GM18907 (cell line): ENCODE measurements around the gene RDH5.
"Not testable (repeated sequence)": the region's sequence is repeated elsewhere in the genome, so short reads cannot be mapped to it uniquely, and the experiment has no call there.

Source experiments
- ATAC-seq: cut with Tn5 transposase; IDR thresholded peaks from one replicate; pipeline ENCODE4 v1.9.1; 2021; ENCODE audit warnings: mild to moderate bottlenecking, moderate library complexity; ENCODE audit not compliant: unreplicated experiment

RDH5 gene

GRCh38 chr12:55743406-55744339, 23.5 kb downstream of the RDH5 start:
- peak; percentile 50 for ATAC-seq

- no peak for ATAC-seq
These were observed 24.3 kb downstream of the RDH5 start for GRCh38 chr12:55744340-55745030.

GRCh38 chr12:55745361-55746173, 25.4 kb downstream of the RDH5 start:
- ATAC-seq = no peak

GRCh38 chr12:55746174-55746912, 26.1 kb downstream of the RDH5 start:
- no peak for ATAC-seq

GRCh38 chr12:55746913-55747231, 26.7 kb downstream of the RDH5 start:
- no peak for ATAC-seq

- no peak for ATAC-seq
These were observed 28.2 kb downstream of the RDH5 start for GRCh38 chr12:55748230-55748993.

- no peak for ATAC-seq
These were observed 35.1 kb downstream of the RDH5 start for GRCh38 chr12:55755246-55755645.

GRCh38 chr12:55757701-55758100, 37.5 kb downstream of the RDH5 start:
- ATAC-seq = no peak

- ATAC-seq = not testable (repeated sequence)
These were observed 38.4 kb downstream of the RDH5 start for GRCh38 chr12:55758575-55758974.

- no peak for ATAC-seq
These were observed 40.5 kb downstream of the RDH5 start for GRCh38 chr12:55760663-55761062.

- ATAC-seq = no peak
These were observed 42.5 kb downstream of the RDH5 start for GRCh38 chr12:55762646-55763045.

GRCh38 chr12:55765736-55766290, 45.6 kb downstream of the RDH5 start:
- ATAC-seq = no peak

- ATAC-seq = no peak
These were observed 47.0 kb downstream of the RDH5 start for GRCh38 chr12:55767156-55767555.

- no peak for ATAC-seq
These were observed 51.5 kb downstream of the RDH5 start for GRCh38 chr12:55771736-55772135.
